Mesendoderm (in vitro differentiated cells): Measurements from ENCODE around the gene EMP2. TPM values are rescaled to one million over a fixed set of nuclear protein-coding genes. Genes with fewer than 3 reads are reported as not detected.

Source experiments
- DNase-seq: peaks from one replicate; pipeline ENCODE4 v3.0.0; 2013
- H2AK5ac ChIP-seq: 2 replicates; pipeline ENCODE4 v1.6.1; 2013; ENCODE audit warnings: low read length, inconsistent platforms
- H2BK120ac ChIP-seq: 2 replicates; pipeline ENCODE4 v1.6.1; 2013; ENCODE audit warnings: low read depth, mild to moderate bottlenecking, low read length, moderate library complexity, mixed read lengths
- H2BK15ac ChIP-seq: replicated peaks from 2 replicates; pipeline ENCODE4 v1.6.1; 2013; ENCODE audit warnings: low read depth, mild to moderate bottlenecking, moderate library complexity
- H2BK5ac ChIP-seq: 2 replicates; pipeline ENCODE4 v1.6.1; 2013; ENCODE audit warnings: low read length, inconsistent platforms
- H3K18ac ChIP-seq: 2 replicates; pipeline ENCODE4 v1.6.1; 2013; ENCODE audit warnings: mild to moderate bottlenecking, low read length, mixed read lengths
- H3K23ac ChIP-seq: one replicate; pipeline ENCODE4 v1.6.1; 2013; ENCODE audit warnings: low read length
- H3K27ac ChIP-seq: 2 replicates; pipeline ENCODE4 v1.5.1; 2013; ENCODE audit warnings: low read depth, mild to moderate bottlenecking, inconsistent platforms, low read length, moderate library complexity
- H3K27me3 ChIP-seq: 2 replicates; pipeline ENCODE4 v1.6.1; 2013; ENCODE audit warnings: low read length, control low read depth, mild to moderate bottlenecking, inconsistent platforms; ENCODE audit not compliant: insufficient read depth, poor library complexity
- H3K36me3 ChIP-seq: 2 replicates; pipeline ENCODE4 v1.6.1; 2013; ENCODE audit warnings: low read length, inconsistent platforms; ENCODE audit not compliant: control insufficient read depth, insufficient read depth
- H3K4ac ChIP-seq: one replicate; pipeline ENCODE4 v1.6.1; 2013; ENCODE audit warnings: low read depth, mild to moderate bottlenecking, low read length, moderate library complexity
- H3K4me1 ChIP-seq: 2 replicates; pipeline ENCODE4 v1.6.1; 2013; ENCODE audit warnings: low read depth, low read length, inconsistent platforms; ENCODE audit not compliant: control insufficient read depth
- H3K4me2 ChIP-seq: 2 replicates; pipeline ENCODE4 v1.6.1; 2013; ENCODE audit warnings: low read length
- H3K4me3 ChIP-seq: 2 replicates; pipeline ENCODE4 v1.5.1; 2013; ENCODE audit warnings: mild to moderate bottlenecking, low read length
- H3K56ac ChIP-seq: one replicate; pipeline ENCODE4 v1.6.1; 2013; ENCODE audit warnings: low read length
- H3K79me1 ChIP-seq: 2 replicates; pipeline ENCODE4 v1.6.1; 2013; ENCODE audit warnings: low read length, inconsistent platforms
- H3K79me2 ChIP-seq: 2 replicates; pipeline ENCODE4 v1.6.1; 2013; ENCODE audit warnings: mild to moderate bottlenecking, low read length; ENCODE audit not compliant: control insufficient read depth, insufficient read depth
- H3K9ac ChIP-seq: 2 replicates; pipeline ENCODE4 v1.6.1; 2013; ENCODE audit warnings: low read length, inconsistent platforms
- H4K5ac ChIP-seq: one replicate; pipeline ENCODE4 v1.6.1; 2013; ENCODE audit warnings: low read length
- H4K8ac ChIP-seq: one replicate; pipeline ENCODE4 v1.6.1; 2013; ENCODE audit warnings: low read depth, mild to moderate bottlenecking, control low read depth, low read length, moderate library complexity
- WGBS: extraction: QIAGEN DNeasy Blood & Tissue Kit; methylation state at CpG from one replicate; pipeline ENCODE4 v1.1.7; 2013; ENCODE audit warnings: low lambda C conversion rate, missing lambda C conversion rate; ENCODE audit not compliant: insufficient coverage; ENCODE audit errors: extremely low coverage; 5-methylcytosine and 5-hydroxymethylcytosine counted together
- small RNA-seq: library from polyadenylated mRNA; stranded (forward); fragments of <200 nt; extraction: miRNeasy Mini kit (QIAGEN cat#:217004); gene quantifications from one replicate; pipeline ENCODE3, GENCODE V24; 2013; ENCODE audit not compliant: insufficient read depth

EMP2 gene

DNA sequence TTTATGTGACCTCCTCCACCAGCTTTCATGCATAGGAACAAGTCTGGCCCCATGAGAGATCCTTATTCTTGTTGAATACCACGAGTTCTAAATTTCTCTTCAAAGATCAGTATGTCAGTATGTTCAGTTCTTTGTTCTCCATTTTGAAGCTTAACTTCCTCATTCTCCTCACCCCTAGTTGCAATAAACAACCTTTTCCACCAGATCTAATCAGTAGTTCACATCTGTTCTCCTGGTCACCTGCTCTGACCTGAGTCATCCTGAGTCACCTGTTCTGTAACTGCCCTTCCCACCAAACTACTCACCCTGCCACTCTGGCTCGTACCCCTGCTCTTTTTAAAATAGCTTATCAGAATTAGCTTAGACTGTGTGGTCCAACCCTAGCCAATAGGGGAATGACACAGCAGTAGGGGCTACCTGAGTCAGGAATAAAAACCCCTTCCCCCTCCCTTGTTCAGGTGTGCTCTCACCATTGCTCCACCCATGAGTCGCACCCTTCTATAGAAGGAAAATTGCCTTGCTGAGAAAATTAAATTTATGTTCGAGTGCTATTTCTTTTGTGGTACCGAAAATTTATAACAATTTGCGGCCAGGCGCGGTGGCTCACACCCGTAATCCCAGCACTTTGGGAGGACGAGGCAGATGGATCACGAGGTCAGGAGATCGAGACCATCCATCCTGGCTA is 94.6 kb downstream of the EMP2 start:
- no peak overlapping the region for H4K5ac ChIP-seq
- no peak overlapping the region for H3K4me2 ChIP-seq
- H3K79me1 ChIP-seq = no peaks in the 10 kb centered on the region
- no peak overlapping the region for H3K27ac ChIP-seq
- no peak overlapping the region for H4K8ac ChIP-seq
- H3K36me3 ChIP-seq = peaks cover 2% of the 10 kb centered on the region
- H3K56ac ChIP-seq = no peak overlapping the region
- H2BK5ac ChIP-seq = no peak overlapping the region
- no peaks in the 10 kb centered on the region for H3K79me2 ChIP-seq
- H3K4ac ChIP-seq = no peak overlapping the region
- H3K27me3 ChIP-seq = no peaks in the 10 kb centered on the region
- H3K4me1 ChIP-seq = no peaks in the 10 kb centered on the region
- no peak overlapping the region for H3K23ac ChIP-seq
- H2BK120ac ChIP-seq = no peak overlapping the region
- no peak for DNase-seq
- no peak overlapping the region for H3K18ac ChIP-seq
- no peak overlapping the region for H2AK5ac ChIP-seq
- no CpG with 5 or more reads among the region's 12 CpGs for WGBS
- H3K9ac ChIP-seq = no peak overlapping the region
- H3K4me3 ChIP-seq = no peak overlapping the region
- H2BK15ac ChIP-seq = no peak overlapping the region

DNA sequence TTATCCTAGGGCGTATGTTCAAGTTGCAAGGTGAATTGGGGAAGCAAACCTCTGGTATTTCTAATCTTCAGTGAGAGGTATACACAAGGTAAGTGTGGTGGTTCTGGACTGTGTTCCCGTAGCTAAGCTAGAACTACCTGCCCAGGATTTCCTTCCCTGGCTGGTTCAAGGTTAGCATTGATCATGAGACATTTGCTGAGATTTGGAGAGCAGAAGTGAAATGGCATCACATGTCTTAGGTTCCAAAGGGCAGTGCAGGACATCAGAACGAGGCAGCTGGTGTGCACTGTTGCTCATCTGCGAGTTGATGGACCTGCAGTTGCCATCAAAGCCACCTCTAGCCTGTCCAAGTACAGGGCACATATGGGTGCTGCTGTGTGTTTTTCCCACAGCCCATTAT is 95.2 kb downstream of the EMP2 start:
- DNase-seq = no peak
- Histone ChIP-seq H3K27ac (no peak overlapping the region), H4K5ac (no peak overlapping the region), H3K4me1 (no peaks in the 10 kb centered on the region), H3K79me2 (no peaks in the 10 kb centered on the region), H3K56ac (no peak overlapping the region), H3K4me2 (no peak overlapping the region), H2BK120ac (no peak overlapping the region), H3K4me3 (no peak overlapping the region), H2AK5ac (no peak overlapping the region), H3K36me3 (peaks cover 2% of the 10 kb centered on the region), H4K8ac (no peak overlapping the region), H3K79me1 (no peaks in the 10 kb centered on the region), H3K18ac (no peak overlapping the region), H3K27me3 (no peaks in the 10 kb centered on the region), H3K4ac (no peak overlapping the region), H3K9ac (no peak overlapping the region), H3K23ac (no peak overlapping the region), H2BK15ac (no peak overlapping the region), H2BK5ac (no peak overlapping the region)
- no CpG with 5 or more reads among the region's 4 CpGs for WGBS

DNA sequence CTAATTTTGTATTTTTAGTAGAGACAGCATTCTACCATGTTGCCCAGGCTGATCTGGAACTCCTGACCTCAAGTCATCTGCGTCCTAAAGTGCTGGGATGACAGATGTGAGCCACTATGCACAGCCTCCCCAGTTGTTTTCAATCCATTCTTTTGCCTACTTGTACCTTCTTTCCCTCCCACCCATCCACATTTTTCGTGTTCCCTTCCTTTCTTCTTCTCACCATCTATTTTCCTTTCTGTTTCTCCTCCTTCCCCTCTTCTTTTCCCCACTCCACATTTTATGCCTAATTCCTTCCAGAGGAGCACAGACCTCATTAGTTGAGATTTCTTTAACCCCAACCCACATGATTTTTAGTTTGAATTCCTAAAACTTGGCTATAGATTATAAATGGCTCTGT is 100.2 kb downstream of the EMP2 start:
- Histone ChIP-seq H3K79me2 (no peaks in the 10 kb centered on the region), H2AK5ac (no peak overlapping the region), H3K27ac (no peak overlapping the region), H3K4me2 (no peak overlapping the region), H3K4ac (no peak overlapping the region), H3K4me3 (no peak overlapping the region), H3K23ac (no peak overlapping the region), H2BK15ac (no peak overlapping the region), H3K18ac (no peak overlapping the region), H3K56ac (no peak overlapping the region), H2BK120ac (no peak overlapping the region), H3K27me3 (no peaks in the 10 kb centered on the region), H3K4me1 (no peaks in the 10 kb centered on the region), H4K5ac (no peak overlapping the region), H3K36me3 (peaks cover 2% of the 10 kb centered on the region), H4K8ac (no peak overlapping the region), H2BK5ac (no peak overlapping the region), H3K79me1 (no peaks in the 10 kb centered on the region), H3K9ac (no peak overlapping the region)
- WGBS = no CpG with 5 or more reads among the region's 2 CpGs
- no peak for DNase-seq

Small RNA genes lying within 50 kb of the gene (small RNA-seq; reads per million reads assigned to genes)
- not detected for gene RNU6-633P
